Stomach smooth muscle (tissue), 2 donors: Measurements from ENCODE around the gene POPDC2.
"Not testable (repeated sequence)": the region's sequence is repeated elsewhere in the genome, so short reads cannot be mapped to it uniquely, and the experiment has no call there.

ENCODE experiments used
- H3K27ac ChIP-seq: one replicate; pipeline ENCODE4 v1.7.0; 2013; ENCODE audit warnings: mild to moderate bottlenecking, low read length, inconsistent platforms
- H3K27me3 ChIP-seq, 2 donors: one replicate each; pipeline ENCODE4 v1.7.0; 2013; ENCODE audit warnings: low read length in 2 of 2; ENCODE audit not compliant: insufficient read depth in 2 of 2, control insufficient read depth in 1 of 2
- H3K36me3 ChIP-seq, 2 donors: one replicate each; pipeline ENCODE4 v1.7.0; 2013; ENCODE audit warnings: low read length in 2 of 2; ENCODE audit not compliant: control insufficient read depth in 2 of 2, insufficient read depth in 2 of 2
- H3K4me1 ChIP-seq: one replicate; pipeline ENCODE4 v1.7.0; 2013; ENCODE audit warnings: low read length; ENCODE audit not compliant: control insufficient read depth, insufficient read depth
- H3K4me3 ChIP-seq, 2 donors: one replicate each; pipeline ENCODE4 v1.7.0; 2013; ENCODE audit warnings: low read length in 2 of 2
- H3K9ac ChIP-seq, 2 donors: one replicate each; pipeline ENCODE4 v1.7.0; 2013; ENCODE audit warnings: low read length in 2 of 2, mild to moderate bottlenecking in 1 of 2
- H3K9me3 ChIP-seq, 2 donors: one replicate each; pipeline ENCODE4 v1.7.0; 2013; ENCODE audit warnings: low read length in 2 of 2; ENCODE audit not compliant: control insufficient read depth in 2 of 2
- donor health status: healthy.
- donor health status: Pancreatic carcinoma.

POPDC2 gene

DNA sequence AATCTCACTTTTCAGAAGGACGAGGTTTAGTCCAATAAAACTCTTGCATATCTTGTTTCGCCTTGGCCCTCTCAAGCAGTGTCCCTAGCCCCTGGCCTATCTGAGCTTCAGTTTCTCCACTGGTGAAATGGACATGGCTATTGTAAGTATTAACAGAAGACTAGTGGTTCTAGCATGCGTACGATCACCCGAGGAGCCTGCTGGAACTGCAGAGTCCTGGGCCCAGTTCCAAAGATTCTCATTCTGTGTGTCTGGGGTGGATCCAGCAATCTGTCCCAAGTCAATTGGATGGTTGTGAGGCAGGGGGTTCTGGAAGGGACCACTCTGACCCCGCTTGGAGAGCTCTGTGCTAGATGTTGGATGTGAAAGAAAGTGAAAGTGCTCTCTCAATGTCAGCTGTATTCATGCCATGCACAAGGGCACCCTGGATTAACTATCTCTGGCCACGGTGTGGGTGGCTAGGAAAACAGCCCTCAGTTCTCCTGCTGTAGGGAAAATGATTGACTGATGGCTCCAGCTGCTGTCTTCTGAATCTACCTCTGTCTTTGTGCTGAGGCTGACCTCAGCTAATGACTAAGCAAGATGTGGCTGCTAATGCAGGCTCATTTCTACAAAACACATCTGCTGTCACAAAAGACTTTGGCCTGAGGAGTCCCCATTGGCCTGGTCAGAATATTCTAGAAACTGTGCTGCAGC is 64.6 kb downstream of the POPDC2 start:
- Histone ChIP-seq H3K4me1 (peaks cover 5% of the 10 kb centered on the region), H3K9ac (peak overlapping the region in 1 of 2 donors; percentile 41), H3K36me3 (no peaks in the 10 kb centered on the region), H3K27ac (no peak overlapping the region), H3K9me3 (no peaks in the 10 kb centered on the region), H3K4me3 (peak overlapping the region; percentile 63 to 67), H3K27me3 (no peaks in the 10 kb centered on the region)

DNA sequence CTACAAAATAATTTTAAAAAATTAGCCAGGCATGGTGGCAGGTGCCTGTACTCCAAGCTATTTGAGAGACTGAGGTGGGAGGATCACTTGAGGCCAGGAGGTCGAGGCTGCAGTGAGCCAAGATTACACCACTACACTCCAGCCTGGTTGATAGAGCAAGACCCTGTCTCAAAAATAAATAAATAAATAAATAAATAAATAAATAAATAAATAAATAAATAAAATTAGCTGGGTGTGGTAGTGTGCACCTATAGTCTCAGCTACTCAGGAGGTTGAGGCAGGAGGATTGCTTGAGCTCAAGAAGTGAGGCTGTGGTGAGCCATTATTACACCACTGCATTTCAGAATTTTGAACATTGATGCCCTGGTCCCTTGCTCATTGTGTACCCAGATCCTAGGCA is 65.5 kb downstream of the POPDC2 start:
- not testable (repeated sequence) for H3K9ac ChIP-seq, H3K9me3 ChIP-seq, H3K4me3 ChIP-seq, H3K36me3 ChIP-seq, H3K27me3 ChIP-seq, H3K4me1 ChIP-seq, H3K27ac ChIP-seq

DNA sequence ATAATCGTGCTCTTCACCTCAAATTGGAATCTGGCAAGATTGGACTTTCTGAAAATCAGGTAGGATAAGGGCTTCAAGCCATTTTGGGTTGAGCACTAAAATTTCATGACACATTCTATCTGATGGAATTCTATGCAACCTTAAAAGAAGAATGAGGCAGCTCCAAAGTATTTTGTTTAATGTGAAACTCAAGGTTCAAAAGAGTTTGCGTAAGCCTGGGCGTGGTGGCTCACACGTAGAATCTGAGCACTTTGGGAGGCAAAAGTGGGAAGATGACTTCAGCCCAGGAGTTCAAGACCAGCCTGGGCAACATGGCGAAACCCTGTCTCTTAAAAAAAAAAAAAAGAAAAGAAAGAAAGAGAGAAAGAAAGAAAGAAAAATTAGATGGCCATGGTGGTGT is 66.3 kb downstream of the POPDC2 start:
- no peak overlapping the region for H3K27ac ChIP-seq
- no peaks in the 10 kb centered on the region for H3K27me3 ChIP-seq
- peaks cover 5% of the 10 kb centered on the region for H3K4me1 ChIP-seq
- no peak overlapping the region for H3K4me3 ChIP-seq
- H3K9me3 ChIP-seq = no peaks in the 10 kb centered on the region
- H3K36me3 ChIP-seq = no peaks in the 10 kb centered on the region
- no peak overlapping the region for H3K9ac ChIP-seq

DNA sequence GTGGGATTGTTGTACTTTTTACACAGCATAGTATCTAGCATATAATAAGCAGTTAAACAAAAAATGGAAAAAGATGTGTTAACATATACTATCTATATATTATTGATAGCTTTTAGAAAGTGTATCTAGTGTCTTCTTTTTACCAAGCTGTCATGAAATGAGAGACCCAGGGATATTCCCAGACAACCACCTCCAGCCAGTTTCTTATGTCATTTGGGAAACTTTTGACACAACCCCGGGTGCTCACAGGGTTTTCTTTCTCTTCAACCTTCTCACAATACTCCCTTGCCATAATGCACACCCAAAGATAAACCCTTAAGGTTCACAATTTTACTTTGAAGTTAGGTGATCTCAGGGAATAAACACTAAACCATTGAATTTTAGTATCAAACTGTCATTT is 67.5 kb downstream of the POPDC2 start:
- peaks cover 0 to 5% of the 10 kb centered on the region in 2 donors for H3K36me3 ChIP-seq

More for the DNA sequence above, 67.5 kb downstream of the POPDC2 start:
- no peaks in the 10 kb centered on the region for H3K9me3 ChIP-seq
- H3K27me3 ChIP-seq = no peaks in the 10 kb centered on the region
- H3K4me3 ChIP-seq = no peak overlapping the region
- H3K27ac ChIP-seq = no peak overlapping the region
- peaks cover 5% of the 10 kb centered on the region for H3K4me1 ChIP-seq
- no peak overlapping the region for H3K9ac ChIP-seq
